ENCODE results near the gene DCPS. TPM values are rescaled to one million over a fixed set of nuclear protein-coding genes. Genes with fewer than 3 reads are reported as not detected.
"Not testable (repeated sequence)": the region's sequence is repeated elsewhere in the genome, so short reads cannot be mapped to it uniquely, and the experiment has no call there.

Gene DCPS
- total RNA-seq, 1 donor from 2014 or later, result 11.2 TPM

DNA sequence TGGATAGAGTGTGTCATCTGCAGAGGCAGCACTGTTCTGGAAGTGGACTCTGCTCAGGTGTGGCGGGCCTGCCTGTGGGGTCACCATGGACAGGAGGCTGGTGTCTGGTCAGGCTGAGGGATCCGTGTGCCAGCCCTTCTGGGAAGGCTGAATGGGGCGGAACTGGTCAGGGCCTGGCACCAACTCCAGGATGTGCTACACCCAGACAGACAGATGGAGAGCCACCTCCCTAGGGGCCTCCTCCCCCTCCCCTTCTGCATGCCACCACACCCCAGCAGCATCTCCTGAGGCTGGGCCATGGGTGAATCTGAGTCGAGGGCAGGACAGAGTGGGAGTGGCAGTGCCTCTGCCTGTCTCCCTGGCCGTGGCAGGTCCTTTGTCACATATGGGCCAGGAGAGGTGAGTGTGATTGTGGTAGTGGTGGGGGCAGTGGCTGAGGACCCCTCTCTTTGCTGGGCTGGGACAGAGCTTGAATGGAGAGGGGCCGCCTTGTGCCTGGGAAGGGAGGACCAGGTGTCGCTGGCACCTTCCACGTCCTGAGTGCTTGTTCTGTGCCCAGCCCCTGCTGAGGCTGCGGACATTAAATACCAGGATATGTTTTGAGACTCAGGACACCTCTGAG, 80.7 kb downstream of the DCPS start:
- no peak for TF ChIP-seq CTCF (IDR thresholded peaks at IDR 0.05)
- H3K36me3 Mint-ChIP-seq (ENCODE audit: unreplicated experiment), result no peaks in the 10 kb centered on the region
- H3K9me3 Mint-ChIP-seq (ENCODE audit: unreplicated experiment), result no peaks in the 10 kb centered on the region
- peaks cover 56% of the 10 kb centered on the region for H3K4me1 Mint-ChIP-seq (ENCODE audit: unreplicated experiment)
- H3K27ac Mint-ChIP-seq (ENCODE audit: unreplicated experiment), result no peak overlapping the region
- no peak for DNase-seq (ENCODE audit: extremely low spot score, unreplicated experiment)
- H3K4me3 Mint-ChIP-seq (ENCODE audit: unreplicated experiment), result no peak overlapping the region
- H3K27me3 Mint-ChIP-seq (ENCODE audit: unreplicated experiment), result no peaks in the 10 kb centered on the region

GRCh38 chr11:126385991-126386728, 82.3 kb downstream of the DCPS start:
- TF ChIP-seq CTCF (IDR thresholded peaks at IDR 0.05), result no peak
- H3K27ac Mint-ChIP-seq (ENCODE audit: unreplicated experiment), result peak overlapping the region; percentile 72
- no peaks in the 10 kb centered on the region for H3K9me3 Mint-ChIP-seq (ENCODE audit: unreplicated experiment)
- H3K36me3 Mint-ChIP-seq (ENCODE audit: unreplicated experiment), result no peaks in the 10 kb centered on the region
- peaks cover 52% of the 10 kb centered on the region for H3K4me1 Mint-ChIP-seq (ENCODE audit: unreplicated experiment)
- no peaks in the 10 kb centered on the region for H3K27me3 Mint-ChIP-seq (ENCODE audit: unreplicated experiment)
- H3K4me3 Mint-ChIP-seq (ENCODE audit: unreplicated experiment), result no peak overlapping the region
- no peak for DNase-seq (ENCODE audit: extremely low spot score, unreplicated experiment)

GRCh38 chr11:126386729-126387071, 82.8 kb downstream of the DCPS start:
- H3K4me3 Mint-ChIP-seq (ENCODE audit: unreplicated experiment); H3K9me3 Mint-ChIP-seq (ENCODE audit: unreplicated experiment); DNase-seq (ENCODE audit: extremely low spot score, unreplicated experiment); H3K27me3 Mint-ChIP-seq (ENCODE audit: unreplicated experiment); H3K36me3 Mint-ChIP-seq (ENCODE audit: unreplicated experiment): not testable (repeated sequence)
- Mint-ChIP-seq H3K4me1 (ENCODE audit: unreplicated experiment) (peaks cover 57% of the 10 kb centered on the region), H3K27ac (ENCODE audit: unreplicated experiment) (peak overlapping the region; percentile 31)

DNA sequence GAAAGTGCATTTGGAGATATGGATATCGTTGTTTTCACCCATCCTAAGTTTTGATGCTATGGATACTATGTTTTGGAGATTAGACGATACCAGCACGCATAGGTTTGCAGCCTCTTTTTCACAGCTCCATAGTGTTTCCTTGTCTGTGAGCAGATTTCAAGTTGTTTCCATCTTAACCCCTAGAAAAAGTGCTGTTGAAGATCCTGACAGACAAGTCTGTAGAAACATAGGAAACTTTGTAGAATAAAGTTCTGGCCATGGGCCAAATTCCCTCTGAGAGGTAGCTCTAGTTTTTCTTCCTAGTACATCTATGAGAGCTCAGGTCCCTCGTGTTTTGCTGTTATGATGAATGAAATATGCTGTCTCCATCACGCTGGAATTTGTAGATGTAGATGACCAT, 84.0 kb downstream of the DCPS start:
- H3K4me1 Mint-ChIP-seq (ENCODE audit: unreplicated experiment), result peaks cover 62% of the 10 kb centered on the region
- TF ChIP-seq CTCF (IDR thresholded peaks at IDR 0.05), result no peak
- H3K9me3 Mint-ChIP-seq (ENCODE audit: unreplicated experiment), result no peaks in the 10 kb centered on the region
- H3K27ac Mint-ChIP-seq (ENCODE audit: unreplicated experiment), result no peak overlapping the region
- DNase-seq (ENCODE audit: extremely low spot score, unreplicated experiment), result no peak
- no peak overlapping the region for H3K4me3 Mint-ChIP-seq (ENCODE audit: unreplicated experiment)
- H3K36me3 Mint-ChIP-seq (ENCODE audit: unreplicated experiment), result no peaks in the 10 kb centered on the region
- no peaks in the 10 kb centered on the region for H3K27me3 Mint-ChIP-seq (ENCODE audit: unreplicated experiment)

DNA sequence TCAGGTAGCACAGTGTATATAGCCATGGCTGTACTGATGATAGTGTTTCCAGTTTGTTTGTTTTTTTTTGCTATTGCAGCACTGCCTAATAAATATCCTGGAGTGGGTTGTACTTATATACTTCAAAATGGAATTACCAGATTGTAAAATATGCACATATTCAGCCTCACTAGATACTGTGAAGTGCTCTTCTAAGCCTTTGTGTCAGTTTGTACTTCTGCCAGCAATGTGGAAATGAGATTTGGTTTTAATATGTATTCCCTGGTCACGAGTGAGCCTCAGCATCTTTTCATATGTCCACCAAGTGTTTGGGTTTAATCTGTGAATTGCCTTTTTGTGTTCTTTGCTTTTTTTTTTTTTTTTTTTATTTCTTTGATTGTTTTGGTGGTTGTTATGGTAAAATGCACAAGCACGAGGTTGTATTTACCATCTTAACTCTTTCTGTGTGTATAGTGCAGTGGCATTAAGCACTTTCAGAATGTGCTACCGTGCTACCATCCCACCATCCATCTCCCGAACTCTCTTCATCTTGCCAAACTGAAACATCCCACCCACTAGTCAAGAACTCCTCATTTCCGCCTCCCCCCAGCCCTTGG, 86.5 kb downstream of the DCPS start:
- no peaks in the 10 kb centered on the region for H3K9me3 Mint-ChIP-seq (ENCODE audit: unreplicated experiment)
- H3K4me3 Mint-ChIP-seq (ENCODE audit: unreplicated experiment), result no peak overlapping the region
- peak overlapping the region; percentile 32 for H3K27ac Mint-ChIP-seq (ENCODE audit: unreplicated experiment)
- H3K4me1 Mint-ChIP-seq (ENCODE audit: unreplicated experiment), result peaks cover 70% of the 10 kb centered on the region
- no peaks in the 10 kb centered on the region for H3K27me3 Mint-ChIP-seq (ENCODE audit: unreplicated experiment)
- TF ChIP-seq CTCF (IDR thresholded peaks at IDR 0.05), result no peak
- no peak for DNase-seq (ENCODE audit: extremely low spot score, unreplicated experiment)
- no peaks in the 10 kb centered on the region for H3K36me3 Mint-ChIP-seq (ENCODE audit: unreplicated experiment)
